Glomerular visceral epithelial cell (primary cell): Measurements from ENCODE around the gene ENDOV.
A peak's percentile ranks its signal among the peaks of the same experiment; 100 is the strongest.
"Not testable (repeated sequence)": the region's sequence is repeated elsewhere in the genome, so short reads cannot be mapped to it uniquely, and the experiment has no call there.

ENCODE experiments used
- DNase-seq: peaks from one replicate; pipeline ENCODE4 v3.0.0-alpha.2; 2016; ENCODE audit errors: extremely low spot score

Gene ENDOV

DNA sequence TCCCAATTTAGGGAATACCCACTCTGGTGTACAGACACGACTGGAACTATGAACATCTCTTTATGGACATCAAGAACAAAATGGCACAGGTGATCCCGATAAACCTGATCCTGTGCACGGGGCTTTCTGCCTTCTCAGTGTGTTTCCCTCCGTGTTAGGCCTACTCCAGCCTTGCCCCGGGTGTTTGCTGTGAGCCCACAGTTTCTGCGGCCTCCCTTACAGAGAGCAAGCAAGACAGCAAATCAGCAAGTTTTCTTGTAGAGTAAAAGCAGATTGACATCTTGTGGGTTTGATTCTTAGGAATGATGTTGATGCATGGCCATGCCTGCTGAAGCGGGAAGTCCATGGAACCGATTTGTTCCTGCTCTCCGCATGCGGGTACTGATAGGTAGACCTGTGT lies 26.4 kb upstream of the ENDOV start:
- no peak for DNase-seq

DNA sequence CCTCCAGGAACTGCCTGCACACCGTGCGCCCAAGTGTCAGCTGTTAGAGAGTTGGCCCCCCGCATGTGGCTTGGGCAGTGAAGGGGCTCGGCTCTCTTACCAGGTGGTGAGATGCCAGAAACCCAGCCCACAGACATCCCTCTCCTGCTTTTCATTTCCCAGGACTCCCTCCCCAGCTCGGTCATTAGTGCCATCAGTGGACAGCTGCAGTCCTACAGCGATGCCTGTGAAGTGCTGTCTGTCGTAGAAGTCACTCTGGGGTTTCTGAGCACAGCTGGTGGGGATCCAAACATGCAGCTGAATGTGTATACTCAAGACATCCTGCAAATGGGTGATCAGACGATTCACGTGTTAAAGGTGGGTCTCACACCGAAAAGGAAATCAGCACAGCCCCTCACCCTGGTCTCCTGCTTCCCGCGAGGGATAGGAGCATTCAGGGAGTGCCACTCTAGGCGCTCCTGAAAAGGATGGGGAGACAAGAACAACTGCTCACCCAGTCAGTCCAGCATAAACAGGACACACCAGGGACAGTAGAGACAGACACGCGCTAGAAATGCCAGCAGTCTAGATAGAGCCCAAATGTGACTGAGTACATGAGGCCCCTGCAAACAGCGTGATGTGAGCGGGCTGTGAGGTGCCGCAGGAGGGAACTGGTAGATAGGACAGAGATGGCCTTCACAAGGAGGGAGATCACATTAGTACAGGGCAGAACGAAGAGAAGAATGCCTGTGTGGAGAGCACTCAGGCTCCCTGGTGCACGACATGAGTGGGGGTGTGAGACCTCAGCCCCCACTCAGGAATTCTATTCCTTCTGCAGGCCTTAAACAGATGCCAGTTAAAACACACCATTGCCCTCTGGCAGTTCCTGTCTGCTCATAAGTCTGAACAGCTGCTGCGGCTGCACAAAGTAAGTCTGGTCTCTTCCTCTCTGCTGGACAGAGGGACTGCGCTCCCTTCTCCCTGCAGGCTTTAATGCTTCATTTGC lies 25.7 kb upstream of the ENDOV start:
- no peak for DNase-seq

GRCh38 chr17:80393241-80393890 lies 21.6 kb upstream of the ENDOV start:
- no peak for DNase-seq

DNA sequence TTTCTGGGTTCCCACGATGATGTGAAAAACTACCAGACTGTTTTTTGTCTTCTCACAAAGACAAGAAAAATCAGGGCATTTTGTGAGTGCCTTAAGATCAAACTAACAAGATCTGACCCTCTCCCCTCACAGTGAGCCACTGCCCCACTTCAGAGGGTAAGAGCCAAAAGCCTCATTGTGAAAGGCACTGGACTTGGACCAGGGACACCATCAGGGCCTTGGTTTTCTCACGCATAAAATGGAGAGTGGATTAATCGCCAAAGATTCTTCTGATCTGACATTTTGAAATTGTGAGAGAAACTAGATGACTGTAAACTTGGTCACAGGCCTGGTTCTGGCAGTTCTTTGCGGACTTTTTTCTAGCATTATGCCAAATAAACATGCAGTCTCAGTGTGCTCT lies 21.0 kb upstream of the ENDOV start:
- no peak for DNase-seq

GRCh38 chr17:80394629-80395216 lies 20.2 kb upstream of the ENDOV start:
- no peak for DNase-seq

DNA sequence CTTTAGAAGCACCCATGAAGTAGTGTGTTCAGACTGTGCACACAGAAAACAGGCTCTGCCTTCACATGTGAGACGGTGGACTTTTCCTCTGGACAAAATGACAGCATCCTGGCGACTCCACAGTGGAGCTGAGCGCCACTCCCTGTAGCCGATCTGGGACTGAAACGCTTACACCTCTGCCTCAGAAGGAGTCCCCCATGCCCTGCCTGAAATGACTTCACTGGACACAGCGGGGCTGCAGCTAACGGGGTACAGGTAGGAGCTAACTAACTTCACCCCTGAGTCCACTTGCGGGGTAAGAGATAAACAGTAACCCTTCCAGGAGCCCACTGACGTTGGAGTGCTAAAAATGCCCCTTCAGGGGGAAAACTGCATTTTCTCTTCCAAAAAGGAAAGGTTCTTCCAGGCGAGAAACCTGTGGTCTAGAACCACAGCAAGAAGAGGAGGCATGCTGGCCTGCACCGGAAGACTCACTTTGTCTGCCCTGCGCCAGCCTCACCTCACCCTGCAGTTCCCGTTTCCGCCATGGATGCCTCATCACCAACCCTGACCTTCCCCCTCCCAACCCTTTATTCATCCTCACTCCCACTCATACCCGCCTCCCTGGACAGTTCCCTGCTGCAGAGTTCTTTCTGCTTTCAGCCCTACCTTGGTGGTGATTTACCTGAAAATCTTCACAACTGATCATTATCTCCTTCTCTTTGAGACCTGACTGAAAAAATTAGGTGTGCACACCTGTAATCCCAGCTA lies 19.4 kb upstream of the ENDOV start:
- DNase-seq: no peak

GRCh38 chr17:80396157-80397033 lies 18.6 kb upstream of the ENDOV start:
- no peak for DNase-seq

GRCh38 chr17:80397034-80397387 lies 18.0 kb upstream of the ENDOV start:
- no peak for DNase-seq

GRCh38 chr17:80397686-80398085 lies 17.3 kb upstream of the ENDOV start:
- DNase-seq: no peak

GRCh38 chr17:80401086-80401485 lies 13.9 kb upstream of the ENDOV start:
- DNase-seq: not testable (repeated sequence)

DNA sequence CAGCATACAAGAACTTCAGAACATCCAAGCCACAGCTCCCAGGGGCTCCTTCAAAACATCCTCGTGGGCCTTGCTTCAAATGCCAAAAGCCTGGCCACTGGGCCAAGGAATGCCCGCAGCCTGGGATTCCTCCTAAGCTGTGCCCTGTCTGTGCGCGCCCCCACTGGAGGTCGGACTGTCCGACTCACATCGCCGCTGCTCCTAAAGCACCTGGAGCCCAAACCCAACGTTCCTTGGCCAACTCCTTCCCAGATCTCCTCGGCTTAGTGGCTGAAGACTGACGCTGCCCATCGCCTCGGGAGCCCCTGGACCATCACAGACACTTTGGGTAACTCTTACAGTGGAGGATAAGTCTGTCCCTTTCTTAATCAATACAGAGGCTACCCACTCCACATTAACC lies 12.9 kb upstream of the ENDOV start:
- DNase-seq: not testable (repeated sequence)

DNA sequence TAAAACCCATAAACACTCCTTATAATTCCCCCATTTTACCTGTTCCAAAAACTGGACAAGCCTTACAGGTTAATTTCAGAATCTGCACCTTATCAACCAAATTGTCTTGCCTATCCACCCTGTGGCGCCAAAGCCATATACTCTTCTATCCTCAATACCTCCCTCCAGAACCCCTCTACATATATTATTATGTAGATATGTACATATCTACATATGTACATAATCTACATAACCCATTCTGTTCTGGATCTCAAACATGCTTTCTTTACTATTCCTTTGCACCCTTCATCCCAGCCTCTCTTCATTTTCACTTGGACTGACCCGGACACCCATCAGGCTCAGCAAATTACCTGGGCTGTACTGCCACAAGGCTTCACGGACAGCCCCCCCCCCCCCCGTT lies 12.0 kb upstream of the ENDOV start:
- DNase-seq: no peak

DNA sequence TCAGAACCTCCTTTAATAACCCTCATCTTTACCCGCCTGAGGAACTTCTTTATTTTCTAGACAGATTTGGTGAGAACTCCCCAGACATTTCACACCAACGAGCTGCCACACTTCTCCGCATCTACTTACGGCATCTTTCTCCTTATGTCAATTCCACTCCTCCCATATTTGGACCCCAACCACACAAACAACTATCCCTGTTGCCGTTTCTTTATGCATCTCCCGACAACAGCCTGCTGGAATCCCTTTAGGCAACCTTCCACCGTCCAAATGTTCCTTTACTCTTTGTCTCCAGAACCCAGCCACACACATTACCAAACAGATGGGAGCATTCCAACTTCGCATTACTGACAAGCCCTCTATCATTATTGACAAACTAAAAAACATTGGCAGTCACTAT lies 8.8 kb upstream of the ENDOV start:
- no peak for DNase-seq

GRCh38 chr17:80407917-80408316 lies 7.0 kb upstream of the ENDOV start:
- DNase-seq: not testable (repeated sequence)

DNA sequence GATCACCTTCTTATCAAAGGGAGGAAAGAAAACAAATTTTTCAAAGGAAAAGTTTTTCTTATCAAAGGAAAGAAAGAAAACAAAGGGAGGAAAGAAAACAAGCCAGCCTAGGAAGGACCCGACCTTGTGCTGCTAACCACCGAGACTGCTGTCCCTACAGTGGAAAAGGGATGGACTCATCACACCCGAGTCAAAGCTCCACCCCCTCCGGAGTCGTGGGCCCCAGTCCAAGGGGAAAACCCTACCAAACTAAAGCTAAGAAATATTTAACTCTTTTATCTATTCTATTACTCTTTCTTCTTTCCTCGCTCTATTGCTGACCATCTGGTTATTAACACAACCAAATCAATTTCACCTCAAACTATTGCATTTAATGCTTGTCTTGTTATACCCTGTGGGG lies 6.1 kb upstream of the ENDOV start:
- peak; percentile 33 for DNase-seq

DNA sequence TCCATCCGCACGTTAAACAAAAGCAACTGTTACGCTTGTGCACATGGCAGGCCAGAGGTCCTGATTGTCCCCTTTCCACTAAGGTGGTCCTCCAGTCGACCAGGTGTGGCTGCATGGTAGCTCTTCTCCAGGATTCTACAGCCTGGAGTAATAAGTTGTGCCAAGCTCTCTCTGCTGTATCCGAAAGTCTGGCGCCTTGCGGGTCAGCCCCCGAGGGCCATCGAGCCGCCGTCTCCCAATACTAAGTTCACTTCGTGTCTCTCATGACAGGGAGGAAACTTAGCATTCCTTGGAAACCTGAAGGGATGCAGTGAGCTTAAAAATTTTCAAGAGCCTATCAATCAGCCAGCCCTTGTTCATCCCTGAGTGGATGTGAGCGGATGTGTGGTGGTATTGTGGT lies 5.3 kb upstream of the ENDOV start:
- no peak for DNase-seq

DNA sequence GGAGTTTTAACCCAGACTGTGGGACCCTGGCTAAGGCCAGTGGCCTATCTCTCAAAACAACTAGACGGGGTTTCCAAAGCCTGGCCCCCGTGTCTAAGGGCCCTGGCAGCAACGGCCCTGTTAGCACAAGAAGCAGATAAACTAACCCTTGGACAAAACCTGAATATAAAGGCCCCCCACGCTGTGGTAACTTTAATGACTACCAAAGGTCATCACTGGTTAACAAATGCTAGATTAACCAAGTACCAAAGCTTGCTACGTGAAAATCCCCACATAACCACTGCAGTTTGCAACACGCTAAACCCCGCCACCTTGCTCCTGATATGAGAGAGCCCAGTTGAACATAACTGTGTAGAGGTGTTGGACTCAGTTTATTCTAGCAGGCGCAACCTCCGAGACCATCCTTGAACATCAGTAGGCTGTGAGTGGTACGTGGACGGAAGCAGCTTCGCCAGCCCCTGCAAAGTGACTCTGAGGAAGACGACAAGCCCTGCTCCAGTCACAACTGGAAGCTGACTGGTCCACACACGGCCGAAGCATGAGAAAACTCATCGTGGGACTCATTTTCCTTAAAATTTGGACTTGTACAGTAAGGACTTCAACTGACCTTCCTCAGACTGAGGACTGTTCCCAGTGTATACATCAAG lies 4.4 kb upstream of the ENDOV start:
- not testable (repeated sequence) for DNase-seq

- no peak for DNase-seq
Observed at GRCh38 chr17:80413771-80414507, 1.0 kb upstream of the ENDOV start.

- no peak for DNase-seq
Observed at GRCh38 chr17:80414508-80414802, 512 bp upstream of the ENDOV start.

GRCh38 chr17:80415626-80416137 lies 715 bp downstream of the ENDOV start:
- DNase-seq: no peak
